T-helper 22 cell (primary cell): ENCODE data around the gene PHKB.
"Not testable (repeated sequence)": the region's sequence is repeated elsewhere in the genome, so short reads cannot be mapped to it uniquely, and the experiment has no call there.

Experiments used
- DNase-seq: peaks from one replicate; pipeline ENCODE4 v3.0.0-alpha.2; 2020; ENCODE audit warnings: low read depth

PHKB gene

DNA sequence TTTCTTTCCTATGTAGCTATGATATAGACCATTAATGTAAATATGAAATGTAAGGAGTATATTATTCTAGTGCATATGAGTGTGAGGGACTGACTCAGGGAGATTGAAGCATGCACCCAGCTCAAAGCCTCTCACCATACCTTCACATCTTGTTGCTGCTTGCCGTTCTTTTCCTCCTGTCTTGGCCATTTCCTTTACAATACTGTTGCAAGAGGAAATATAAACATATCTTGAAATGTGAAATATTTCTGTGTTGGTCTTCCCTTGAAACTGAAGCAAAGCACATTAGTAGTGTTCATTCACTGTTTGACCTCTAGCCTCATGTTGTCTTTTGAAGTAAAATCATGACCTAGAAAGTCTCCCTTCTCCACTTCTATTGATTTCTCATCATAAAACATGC lies 46.6 kb downstream of the PHKB start:
- no peak for DNase-seq

DNA sequence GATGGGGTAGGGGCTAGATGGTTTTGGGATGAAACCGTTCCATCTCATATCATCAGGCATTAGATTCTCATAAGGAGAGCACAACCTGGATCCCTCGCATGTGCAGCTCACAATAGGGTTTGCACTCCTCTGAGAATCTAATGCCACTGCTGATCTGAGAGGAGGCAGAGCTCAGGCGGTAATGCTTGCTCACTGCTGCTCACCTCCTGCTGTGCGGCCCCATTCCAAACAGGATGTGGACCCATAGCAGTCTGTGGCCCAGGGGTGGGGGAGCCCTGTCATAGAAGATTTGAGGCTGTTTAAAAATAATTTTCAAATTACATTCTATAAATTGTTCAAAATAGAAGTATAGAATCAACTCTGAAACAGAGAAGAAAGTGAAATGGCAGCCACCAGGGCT lies 50.8 kb downstream of the PHKB start:
- no peak for DNase-seq

DNA sequence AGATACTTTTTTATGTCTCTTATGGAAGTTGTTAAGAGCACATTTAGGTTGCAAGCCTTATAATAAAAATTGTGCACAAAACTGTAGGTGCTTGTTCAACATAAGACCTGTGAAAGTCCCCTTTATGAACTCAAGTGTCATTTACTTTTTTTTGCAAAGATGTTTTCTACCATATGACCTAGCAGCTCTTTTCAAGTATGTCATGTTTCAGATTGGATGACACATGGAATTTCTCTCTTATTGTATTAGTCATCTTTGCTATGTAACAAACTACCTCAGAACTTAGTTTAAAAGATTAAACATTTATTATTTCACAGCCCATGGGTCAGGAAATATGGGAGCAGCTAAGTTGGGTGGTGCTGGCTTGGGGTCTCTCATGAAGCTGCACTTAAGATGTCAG lies 57.9 kb downstream of the PHKB start:
- DNase-seq: no peak

DNA sequence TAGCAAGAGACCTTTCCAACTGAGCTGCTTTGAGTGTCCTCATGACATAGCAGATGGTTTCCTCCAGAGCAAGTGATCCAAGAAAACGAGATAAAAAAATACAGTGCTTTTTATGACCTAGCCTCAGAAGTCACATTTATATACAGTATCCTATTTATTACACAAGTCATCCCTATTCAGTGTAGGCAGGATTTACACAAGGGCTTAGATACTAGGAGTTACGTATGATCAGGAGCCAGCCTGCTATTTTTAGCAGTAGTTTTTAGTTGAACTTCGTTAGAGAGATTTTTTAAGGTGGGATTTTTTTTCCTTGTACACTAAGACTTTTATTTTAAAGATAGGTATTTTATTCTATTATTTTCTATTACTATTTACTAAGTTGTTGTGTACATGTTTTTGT lies 58.4 kb downstream of the PHKB start:
- DNase-seq: no peak

DNA sequence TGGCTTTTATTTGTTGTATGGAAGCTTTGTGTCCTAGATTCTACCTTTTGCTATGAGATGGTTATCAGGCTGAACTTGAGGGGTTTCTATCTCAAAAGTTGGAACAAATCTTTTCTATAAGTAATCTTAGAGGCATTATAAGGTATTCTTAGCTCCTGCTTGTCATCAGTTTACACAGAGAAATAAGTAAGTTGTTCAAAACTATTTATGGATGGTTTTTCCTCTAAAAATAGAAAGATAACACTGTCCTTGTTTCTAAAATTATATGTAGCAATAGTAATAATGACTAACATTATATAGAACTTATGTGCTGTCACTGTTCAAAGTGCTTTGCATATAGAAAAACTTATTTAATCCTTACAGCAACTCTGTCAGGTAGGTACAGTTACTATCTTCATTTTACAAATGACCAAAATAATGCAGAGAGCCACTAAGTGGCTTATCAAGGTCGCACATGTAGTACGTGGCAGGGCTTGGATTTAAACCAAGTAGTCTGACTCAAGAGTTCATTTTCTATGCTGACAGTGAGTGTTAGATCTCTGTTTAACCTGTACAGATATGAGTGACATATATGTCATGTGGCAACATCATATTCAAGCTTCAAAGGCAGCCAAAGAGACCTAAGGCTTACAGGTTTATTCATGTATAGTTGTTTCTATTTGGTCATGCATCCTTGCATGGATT lies 59.0 kb downstream of the PHKB start:
- no peak for DNase-seq

DNA sequence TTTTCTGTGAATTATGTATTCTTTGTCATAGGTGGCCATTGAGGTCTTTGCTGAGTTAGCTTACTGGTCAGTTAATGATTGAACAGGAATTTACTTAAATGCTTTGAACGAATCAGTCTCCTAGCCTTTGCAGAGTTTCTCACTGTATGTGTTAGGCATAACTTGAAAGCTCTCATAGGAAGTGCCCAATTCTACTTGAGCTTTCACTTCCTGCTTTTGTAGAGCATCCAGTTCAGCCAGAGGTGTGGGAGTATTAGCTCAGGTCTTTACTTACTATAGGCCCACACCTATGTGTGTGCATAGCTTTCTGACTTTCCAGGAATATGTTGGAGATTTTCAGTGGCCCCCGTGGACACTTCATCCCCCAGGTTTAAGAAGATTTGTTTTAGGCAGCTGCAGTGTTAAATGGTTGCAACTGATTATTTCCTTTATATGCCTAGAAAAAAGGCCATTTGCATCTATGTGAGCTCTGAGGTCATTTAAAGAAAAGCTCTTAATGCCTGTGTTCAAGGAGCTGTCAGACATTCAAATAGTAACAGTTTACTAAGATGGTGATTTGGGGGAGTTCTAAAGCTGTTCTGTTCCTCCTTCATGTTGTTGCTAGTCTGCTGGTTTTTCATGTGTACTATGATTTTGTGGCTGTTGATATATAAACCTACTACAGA lies 62.3 kb downstream of the PHKB start:
- DNase-seq: no peak

DNA sequence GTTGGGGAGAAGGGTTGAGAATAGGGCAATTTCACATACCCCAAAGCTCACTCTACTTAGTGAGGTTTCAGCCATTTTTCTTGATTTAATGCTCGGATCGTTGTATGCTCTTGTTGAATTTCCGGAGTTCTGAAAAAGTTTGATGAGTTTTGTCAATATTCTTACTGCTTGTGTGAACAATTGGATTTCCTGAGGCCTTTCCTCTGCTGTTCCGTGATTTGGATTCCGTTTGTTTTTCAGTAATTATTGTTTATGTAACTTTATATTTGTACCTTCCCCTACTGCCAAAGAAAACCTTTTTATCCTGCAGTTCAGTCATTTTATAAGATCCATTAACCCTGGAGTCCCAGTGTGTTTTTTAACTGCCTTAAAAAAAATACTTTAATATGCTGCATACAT lies 62.9 kb downstream of the PHKB start:
- DNase-seq: no peak

DNA sequence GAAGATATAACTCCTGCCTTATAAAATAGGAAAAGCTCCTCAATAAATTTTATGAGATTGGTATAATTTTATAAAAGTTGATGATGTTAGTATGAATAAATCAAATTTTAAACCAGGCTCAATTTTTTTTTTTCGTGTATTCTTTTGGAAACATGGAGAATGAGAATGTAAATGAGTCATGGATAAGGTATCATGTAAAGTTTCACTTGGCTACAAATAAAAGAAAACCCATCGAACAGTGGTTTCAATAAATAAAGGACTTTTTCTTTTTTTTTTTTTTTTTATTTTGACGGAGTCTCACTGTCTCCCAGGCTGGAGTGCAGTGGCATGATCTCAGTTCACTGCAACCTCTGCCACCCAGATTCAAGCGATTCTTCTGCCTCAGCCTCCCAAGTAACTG lies 67.3 kb downstream of the PHKB start:
- DNase-seq: no peak

DNA sequence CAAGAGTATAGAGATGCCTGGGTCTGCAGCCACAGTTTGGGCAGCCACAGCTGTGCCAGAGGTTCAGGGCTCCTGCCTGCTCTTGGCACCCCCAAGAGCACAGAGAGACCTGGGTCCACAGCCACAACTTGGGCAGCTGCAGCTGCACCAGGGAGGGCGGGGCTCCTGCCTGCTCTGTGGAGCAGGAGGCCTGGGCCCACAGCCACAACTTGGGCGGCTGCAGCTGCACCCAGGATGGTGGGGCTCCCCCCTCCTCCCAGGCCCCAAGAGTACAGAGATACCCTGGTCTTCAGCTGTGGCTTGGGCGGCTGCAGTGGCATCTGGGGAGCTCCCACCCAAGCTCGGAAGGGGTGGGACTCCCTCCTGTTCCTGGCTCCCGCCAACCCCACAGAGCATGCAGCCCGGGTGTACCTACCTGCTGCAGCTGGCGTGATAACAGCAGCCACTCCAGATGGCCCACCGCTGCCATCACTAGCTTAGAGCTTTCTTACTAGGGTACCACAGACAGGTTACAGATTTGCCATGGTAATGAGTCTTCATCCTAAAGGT lies 72.7 kb downstream of the PHKB start:
- no peak for DNase-seq

DNA sequence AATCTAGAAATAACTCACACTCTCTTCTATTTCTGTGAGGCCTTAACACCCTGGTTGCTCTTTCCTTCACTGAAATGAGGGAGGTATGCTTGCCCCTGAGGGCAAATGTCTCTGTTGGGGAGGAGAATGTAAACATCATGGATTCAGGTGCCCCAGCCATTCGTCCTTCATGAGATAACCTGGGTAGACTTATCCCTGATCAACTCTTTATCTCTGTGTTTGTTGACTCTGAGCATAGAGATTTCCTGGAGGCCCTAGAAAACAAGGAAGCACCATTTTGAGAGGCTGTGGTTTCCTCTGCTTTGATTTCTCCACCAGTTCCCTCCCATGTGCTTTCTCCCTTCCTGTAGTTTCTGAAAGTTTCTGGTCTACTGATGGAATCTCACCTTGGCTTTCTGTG lies 77.3 kb downstream of the PHKB start:
- DNase-seq: no peak

DNA sequence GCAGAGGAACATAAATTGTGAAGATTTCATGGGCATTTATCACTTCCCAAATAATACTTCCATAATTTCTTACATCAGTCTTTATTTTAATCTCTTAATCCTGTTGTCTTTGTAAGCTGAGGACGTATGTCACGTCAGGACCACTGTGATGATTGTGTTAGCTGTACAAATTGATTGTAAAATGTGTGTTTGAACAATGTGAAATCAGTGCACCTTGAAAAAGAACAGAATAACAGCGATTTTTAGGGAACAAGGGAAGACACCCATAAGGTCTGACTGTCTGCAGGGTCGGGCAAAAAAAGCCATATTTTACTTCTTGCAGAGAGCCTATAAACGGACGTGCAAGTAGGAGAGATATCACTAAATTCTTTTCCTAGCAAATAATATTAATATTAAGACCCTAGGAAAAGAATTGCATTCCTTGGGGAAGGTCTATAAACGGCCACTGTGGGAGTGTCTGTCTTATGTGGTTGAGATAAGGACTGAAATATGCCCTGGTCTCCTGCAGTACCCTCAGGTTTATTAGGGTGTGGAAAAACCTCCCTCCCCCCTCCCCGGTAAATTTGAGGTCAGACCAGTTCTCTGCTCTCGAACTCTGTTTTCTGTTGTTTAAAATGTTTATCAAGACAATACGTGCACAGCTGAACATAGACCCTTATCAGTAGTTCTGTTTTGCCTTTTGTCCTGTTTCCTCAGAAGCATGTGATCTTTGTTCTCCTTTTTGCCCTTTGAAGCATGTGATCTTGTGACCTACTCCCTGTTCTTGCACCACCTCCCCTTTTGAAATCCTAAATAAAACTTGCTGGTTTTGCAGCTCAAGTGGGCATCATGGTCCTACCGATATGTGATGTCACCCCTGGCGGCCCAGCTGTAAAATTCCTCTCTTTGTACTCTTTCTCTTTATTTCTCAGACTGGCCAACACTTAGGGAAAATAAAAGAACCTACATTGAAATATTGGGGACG lies 78.9 kb downstream of the PHKB start:
- not testable (repeated sequence) for DNase-seq

DNA sequence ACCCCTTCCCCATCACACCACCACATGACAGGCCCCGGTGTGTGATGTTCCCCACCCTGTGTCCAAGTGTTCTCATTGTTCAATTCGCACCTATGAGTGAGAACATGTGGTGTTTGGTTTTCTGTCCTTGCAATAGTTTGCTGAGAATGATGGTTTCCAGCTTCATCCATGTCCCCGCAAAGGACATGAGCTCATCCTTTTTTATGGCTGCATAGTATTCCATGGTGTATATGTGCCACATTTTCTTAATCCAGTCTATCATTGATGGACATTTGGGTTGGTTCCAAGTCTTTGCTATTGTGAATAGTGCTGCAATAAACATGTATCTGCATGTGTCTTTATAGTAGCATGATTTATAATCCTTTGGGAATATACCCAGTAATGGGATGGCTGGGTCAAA lies 80.0 kb downstream of the PHKB start:
- not testable (repeated sequence) for DNase-seq

DNA sequence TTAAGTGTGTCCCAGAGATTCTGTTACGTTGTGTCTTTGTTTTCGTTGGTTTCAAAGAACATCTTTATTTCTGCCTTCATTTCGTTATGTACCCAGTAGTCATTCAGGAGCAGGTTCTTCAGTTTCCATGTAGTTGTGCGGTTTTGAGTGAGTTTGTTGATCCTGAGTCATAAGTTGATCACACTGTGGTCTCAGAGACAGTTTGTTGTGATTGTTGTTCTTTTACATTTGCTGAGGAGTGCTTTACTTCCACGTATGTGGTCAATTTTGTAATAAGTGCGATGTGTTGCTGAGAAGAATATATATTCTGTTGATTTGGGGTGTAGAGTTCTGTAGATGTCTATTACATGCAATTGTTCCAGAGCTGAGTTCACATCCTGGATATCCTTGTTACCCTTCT lies 83.1 kb downstream of the PHKB start:
- DNase-seq: not testable (repeated sequence)

DNA sequence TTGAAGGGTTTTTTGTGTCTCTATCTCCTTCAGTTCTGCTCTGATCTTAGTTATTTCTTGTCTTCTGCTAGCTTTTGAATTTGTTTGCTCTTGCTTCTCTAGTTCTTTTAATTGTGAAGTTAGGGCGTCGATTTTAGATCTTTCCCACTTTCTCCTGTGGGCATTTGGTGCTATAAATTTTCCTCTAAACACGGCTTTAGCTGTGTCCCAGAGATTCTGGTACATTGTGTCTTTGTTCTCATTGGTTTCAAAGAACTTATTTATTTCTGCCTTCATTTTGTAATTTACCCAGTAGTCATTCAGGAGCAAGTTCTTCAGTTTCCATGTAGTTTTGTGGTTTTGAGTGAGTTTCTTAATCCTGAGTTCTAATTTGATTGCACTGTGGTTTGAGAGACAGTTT lies 90.1 kb downstream of the PHKB start:
- DNase-seq: not testable (repeated sequence)

DNA sequence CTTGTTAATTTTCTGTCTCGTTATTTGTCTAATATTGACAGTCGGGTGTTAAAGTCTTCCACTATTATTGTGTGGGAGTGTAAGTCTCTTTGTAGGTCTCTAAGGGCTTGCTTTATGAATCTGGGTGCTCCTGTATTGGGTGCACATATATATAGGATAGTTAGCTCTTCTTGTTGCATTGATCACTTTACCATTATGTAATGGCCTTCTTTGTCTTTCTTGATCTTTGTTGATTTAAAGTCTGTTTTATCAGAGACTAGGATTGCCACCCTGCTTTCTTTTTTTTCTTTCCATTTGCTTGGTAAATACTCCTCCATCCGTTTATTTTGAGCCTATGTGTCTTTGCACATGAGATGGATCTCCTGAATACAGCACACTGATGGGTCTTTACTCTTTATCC lies 90.6 kb downstream of the PHKB start:
- not testable (repeated sequence) for DNase-seq

DNA sequence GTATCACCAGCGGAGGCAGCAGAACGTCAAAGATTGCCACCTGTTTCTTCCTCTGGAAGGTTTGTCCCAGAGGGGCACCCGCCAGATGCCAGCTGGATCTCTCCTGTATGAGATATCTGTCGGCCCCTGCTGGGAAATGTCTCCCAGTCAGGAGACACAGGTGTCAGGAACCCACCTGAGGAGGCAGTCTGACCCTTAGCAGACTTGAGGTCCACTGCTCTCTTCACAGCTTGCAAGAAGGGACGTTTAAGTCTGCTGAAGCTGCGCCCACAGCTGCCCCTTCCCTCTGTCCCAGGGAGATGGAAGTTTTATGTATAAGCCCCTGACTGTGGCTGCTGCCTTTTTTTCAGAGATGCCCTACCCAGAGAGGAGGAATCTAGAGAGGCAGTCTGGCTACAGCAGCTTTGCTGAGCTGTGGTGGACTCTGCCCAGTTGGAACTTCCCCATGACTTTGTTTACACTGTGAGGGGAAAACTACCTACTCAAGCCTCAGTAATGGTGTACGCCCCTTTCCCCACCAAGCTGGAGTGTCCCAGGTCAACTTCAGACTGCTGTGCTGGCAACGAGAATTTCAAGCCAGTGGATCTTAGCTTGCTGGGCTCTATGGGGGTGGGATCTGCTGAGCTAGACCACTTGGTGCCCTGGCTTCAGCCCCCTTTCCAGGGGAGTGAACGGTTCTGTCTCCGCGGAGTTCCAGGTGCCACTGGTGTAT lies 92.9 kb downstream of the PHKB start:
- no peak for DNase-seq

DNA sequence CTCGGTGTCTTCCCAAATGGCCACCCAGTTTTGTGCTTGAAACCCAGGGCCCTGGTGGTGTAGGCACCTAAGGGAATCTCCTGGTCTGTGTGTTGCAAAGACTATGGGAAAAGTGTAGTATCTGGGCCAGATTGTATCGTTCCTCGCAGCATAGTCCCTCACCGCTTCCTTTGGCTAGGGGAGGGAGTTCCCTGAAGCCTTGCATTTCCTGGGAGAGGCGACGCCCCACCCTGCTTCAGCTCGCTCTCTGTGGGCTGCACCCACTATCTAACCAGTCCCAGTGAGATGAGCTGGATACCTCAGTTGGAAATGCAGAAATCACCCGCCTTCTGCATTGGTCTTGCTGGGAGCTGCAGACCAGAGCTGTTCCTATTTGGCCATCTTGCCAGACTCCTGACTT lies 93.5 kb downstream of the PHKB start:
- not testable (repeated sequence) for DNase-seq

DNA sequence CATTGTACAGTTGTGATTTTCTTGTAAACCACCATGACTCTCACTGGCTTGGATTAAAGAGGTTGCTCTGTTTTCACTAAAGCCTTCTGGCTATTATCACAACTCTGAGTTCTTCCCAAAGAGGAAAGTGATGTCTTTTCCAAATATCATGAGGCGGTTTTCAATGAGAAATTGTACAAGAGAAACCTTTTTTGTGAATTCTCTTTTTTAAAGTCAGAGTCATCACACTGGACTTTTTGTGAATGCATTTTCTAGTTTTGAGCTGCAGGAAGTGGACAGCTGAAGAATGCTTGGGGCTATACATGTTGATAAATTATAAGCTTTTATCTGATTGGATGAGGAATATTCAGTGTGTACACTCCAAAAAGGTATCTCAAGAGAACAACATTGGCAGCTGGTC lies 100.2 kb downstream of the PHKB start:
- no peak for DNase-seq

DNA sequence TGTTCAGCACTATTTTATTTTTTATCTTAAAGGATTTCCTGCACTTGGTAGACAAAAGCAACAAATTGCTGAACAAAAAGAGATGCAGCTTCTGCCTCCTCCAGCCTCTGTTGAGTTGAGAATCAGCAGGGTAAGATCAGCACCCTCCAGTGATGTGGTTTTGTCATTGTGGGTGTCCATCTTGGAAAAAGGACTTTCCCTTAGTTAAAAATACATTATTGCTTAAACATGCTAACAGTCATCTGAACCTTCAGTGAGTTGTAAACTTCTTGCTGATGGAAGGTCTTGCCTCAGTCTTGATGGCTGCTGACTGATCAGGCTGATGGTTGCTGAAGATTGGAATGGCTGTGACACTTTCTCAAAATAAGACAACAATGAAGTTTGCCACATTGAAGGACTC lies 101.2 kb downstream of the PHKB start:
- no peak for DNase-seq

DNA sequence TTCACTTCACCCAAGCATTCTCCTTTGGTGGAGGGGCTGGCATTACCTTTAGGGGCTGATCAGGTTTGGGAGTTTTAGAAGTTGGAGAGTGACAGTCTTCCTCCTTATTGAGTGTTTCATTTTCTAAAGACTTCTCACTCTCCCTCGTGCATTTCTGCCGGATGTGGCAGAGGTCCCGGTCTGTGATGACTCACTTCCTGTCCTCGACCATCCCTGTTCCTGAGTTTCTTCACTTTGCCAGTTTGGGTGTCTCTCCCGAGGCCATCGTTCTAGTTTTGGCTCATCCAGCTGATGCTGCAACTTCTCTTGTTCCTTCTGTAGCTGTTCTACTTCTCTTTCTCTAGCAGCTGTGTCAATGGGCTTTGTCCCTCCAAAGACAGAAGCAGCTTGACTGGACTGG lies 104.3 kb downstream of the PHKB start:
- no peak for DNase-seq

DNA sequence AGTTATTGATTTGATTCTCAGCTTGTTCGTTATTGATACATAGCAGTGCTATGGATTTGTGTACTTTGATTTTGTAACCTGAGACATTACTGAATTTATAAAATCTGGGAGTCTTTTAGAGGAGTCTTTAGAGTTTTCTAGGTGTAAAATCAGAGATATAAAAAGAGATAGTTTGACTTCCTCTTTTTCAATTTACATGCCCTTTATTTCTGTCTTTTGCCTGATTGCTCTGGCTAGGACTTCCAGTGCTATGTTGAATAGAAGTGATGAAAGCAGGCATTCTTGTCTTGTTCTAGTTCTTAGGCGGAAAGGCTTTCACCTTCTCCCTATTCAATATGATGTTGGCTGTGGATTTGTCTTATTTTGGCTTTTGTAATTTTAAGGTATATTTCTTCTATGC lies 106.2 kb downstream of the PHKB start:
- no peak for DNase-seq

DNA sequence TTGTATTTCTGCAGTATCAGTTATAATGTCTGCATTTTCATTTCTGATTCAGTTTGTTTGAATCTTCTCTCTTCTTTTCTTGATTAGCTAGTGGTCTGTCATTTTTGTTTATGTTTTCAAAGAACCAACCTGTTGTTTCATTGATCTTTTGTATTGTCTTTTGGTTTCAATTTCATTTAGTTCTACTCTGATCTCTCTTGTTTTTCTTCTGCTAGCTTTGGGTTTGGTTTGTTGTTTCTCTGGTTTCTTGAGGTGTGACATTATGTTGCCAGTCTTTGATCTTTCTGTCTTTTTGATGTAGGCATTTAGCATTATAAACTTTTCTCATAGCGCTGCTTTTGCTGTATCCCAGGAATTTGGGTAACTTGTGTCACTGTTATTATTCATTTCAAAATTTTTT lies 107.2 kb downstream of the PHKB start:
- no peak for DNase-seq
